HEK293 (cell line): ENCODE data around the gene NAV3.

Source experiments
- CTCF ChIA-PET: fragments of 350-600 bp; formaldehyde crosslinking; extraction: SDS; loops from one replicate; lab custom pipeline; 2021; ENCODE audit warnings: antibody characterized with exemption; lab: Yijun Ruan, JAX
- POLR2A ChIA-PET: fragments of 300-600 bp; formaldehyde crosslinking; extraction: SDS; loops from one replicate; lab custom pipeline; 2020; ENCODE audit warnings: antibody characterized with exemption, inconsistent platforms; lab: Yijun Ruan, JAX
- H3K27ac ChIP-seq: fragments of 200-500 bp; sonication (Bioruptor generic); 2 replicates; pipeline ENCODE4 v1.5.1; 2014; ENCODE audit warnings: low read depth, low read length, control low read depth, inconsistent platforms; ENCODE audit errors: extremely low read depth
- H3K36me3 ChIP-seq, 2 experiments: fragments of 200-500 bp in 1 of 2; sonication (Bioruptor generic) in 1 of 2; 1 replicate in 1 of 2; 2 replicates in 1 of 2; pipeline ENCODE4 v1.5.1; 2014 to 2017; ENCODE audit warnings: inconsistent platforms in 2 of 2, low read length in 2 of 2; ENCODE audit not compliant: control insufficient read depth in 2 of 2, insufficient read depth in 1 of 2
- H3K4me1 ChIP-seq: fragments of 200-500 bp; sonication (Bioruptor generic); 2 replicates; pipeline ENCODE4 v1.5.1; 2014; ENCODE audit warnings: mild to moderate bottlenecking, low read length, inconsistent platforms; ENCODE audit not compliant: control insufficient read depth, insufficient read depth
- H3K4me3 ChIP-seq: 2 replicates; pipeline ENCODE4 v1.5.1; 2011; ENCODE audit warnings: low read depth, mild to moderate bottlenecking, control low read depth, low read length, moderate library complexity
- H3K9me3 ChIP-seq: fragments of 200-500 bp; sonication (Bioruptor generic); 2 replicates; pipeline ENCODE4 v1.5.1; 2014; ENCODE audit warnings: low read depth, low read length, inconsistent platforms; ENCODE audit not compliant: control insufficient read depth, insufficient read depth
- EGR2 ChIP-seq: fragments of 450-650 bp; formaldehyde crosslinking; IDR thresholded peaks from 2 replicates; pipeline ENCODE4 v1.5.1; 2016; ENCODE audit warnings: low read depth, missing biosample characterization, missing genetic modification characterization
- MZF1 ChIP-seq: fragments of 450-650 bp; formaldehyde crosslinking; IDR thresholded peaks from 2 replicates; pipeline ENCODE4 v1.5.1; 2017; ENCODE audit warnings: missing biosample characterization, missing genetic modification characterization, borderline replicate concordance
- PBX3 ChIP-seq: sonication (generic); formaldehyde crosslinking; IDR thresholded peaks from 2 replicates; pipeline ENCODE4 v1.8.1; 2022; ENCODE audit warnings: mild to moderate bottlenecking, moderate library complexity, missing genetic modification reagents
- ZBTB17 ChIP-seq: fragments of 450-650 bp; formaldehyde crosslinking; IDR thresholded peaks from 2 replicates; pipeline ENCODE4 v1.5.1; 2016; ENCODE audit warnings: missing biosample characterization, missing genetic modification characterization
- ZBTB7A ChIP-seq: fragments of 450-650 bp; formaldehyde crosslinking; IDR thresholded peaks from 2 replicates; pipeline ENCODE4 v1.5.1; 2016; ENCODE audit warnings: low read depth, missing biosample characterization, missing genetic modification characterization
- ZIC2 ChIP-seq: fragments of 450-650 bp; formaldehyde crosslinking; IDR thresholded peaks from 2 replicates; pipeline ENCODE4 v1.5.1; 2016; ENCODE audit warnings: missing biosample characterization, missing genetic modification characterization
- ZNF132 ChIP-seq: fragments of 450-650 bp; formaldehyde crosslinking; IDR thresholded peaks from 2 replicates; pipeline ENCODE4 v1.5.1; 2017; ENCODE audit warnings: missing biosample characterization, missing genetic modification characterization, borderline replicate concordance
- ZNF19 ChIP-seq: fragments of 450-650 bp; formaldehyde crosslinking; IDR thresholded peaks from 2 replicates; pipeline ENCODE4; 2016; ENCODE audit warnings: missing biosample characterization, missing genetic modification characterization, low read depth
- ZNF335 ChIP-seq: fragments of 450-650 bp; formaldehyde crosslinking; conservative IDR thresholded peaks from 2 replicates; pipeline ENCODE4 v1.5.1; 2016; ENCODE audit warnings: missing biosample characterization, missing genetic modification characterization
- ZNF341 ChIP-seq: fragments of 450-650 bp; formaldehyde crosslinking; IDR thresholded peaks from 2 replicates; pipeline ENCODE4; 2016; ENCODE audit warnings: low read depth, missing biosample characterization, missing genetic modification characterization
- ZNF394 ChIP-seq: fragments of 450-650 bp; formaldehyde crosslinking; IDR thresholded peaks from 2 replicates; pipeline ENCODE4 v1.5.1; 2016; ENCODE audit warnings: missing biosample characterization, missing genetic modification characterization, mild to moderate bottlenecking, moderate library complexity, borderline replicate concordance
- ZNF544 ChIP-seq: fragments of 450-650 bp; formaldehyde crosslinking; IDR thresholded peaks from 2 replicates; pipeline ENCODE4 v1.5.0; 2017; ENCODE audit warnings: missing biosample characterization, missing genetic modification characterization
- ZNF549 ChIP-seq: fragments of 450-650 bp; IDR thresholded peaks from 2 replicates; pipeline ENCODE4 v1.5.1; 2018; ENCODE audit warnings: missing biosample characterization, missing genetic modification characterization, mild to moderate bottlenecking, inconsistent platforms, moderate library complexity
- ZNF596 ChIP-seq: fragments of 450-650 bp; IDR thresholded peaks from 2 replicates; pipeline ENCODE4 v1.5.0; 2018; ENCODE audit warnings: missing biosample characterization, mild to moderate bottlenecking, missing genetic modification characterization, moderate library complexity
- ZNF621 ChIP-seq: fragments of 450-650 bp; formaldehyde crosslinking; IDR thresholded peaks from 2 replicates; pipeline ENCODE4 v1.5.1; 2017; ENCODE audit warnings: missing biosample characterization, missing genetic modification characterization
- ZNF624 ChIP-seq: fragments of 450-650 bp; formaldehyde crosslinking; IDR thresholded peaks from 2 replicates; pipeline ENCODE4 v1.5.1; 2017; ENCODE audit warnings: missing biosample characterization, missing genetic modification characterization
- ZNF692 ChIP-seq: fragments of 450-650 bp; formaldehyde crosslinking; IDR thresholded peaks from 2 replicates; pipeline ENCODE4 v1.5.1; 2016; ENCODE audit warnings: missing biosample characterization, missing genetic modification characterization
- ZNF785 ChIP-seq: fragments of 450-650 bp; formaldehyde crosslinking; IDR thresholded peaks from 2 replicates; pipeline ENCODE4 v1.5.1; 2016; ENCODE audit warnings: missing biosample characterization, missing genetic modification characterization
- ZNF837 ChIP-seq: fragments of 450-650 bp; formaldehyde crosslinking; IDR thresholded peaks from 2 replicates; pipeline ENCODE4 v1.5.1; 2016; ENCODE audit warnings: missing biosample characterization, missing genetic modification characterization
- TF ChIP-seq, protein P1 (sequence below): fragments of 450-650 bp; formaldehyde crosslinking; IDR thresholded peaks from 2 replicates; pipeline ENCODE4 v1.5.1; 2017; ENCODE audit warnings: missing biosample characterization, missing genetic modification characterization

NAV3 gene

GRCh38 chr12:78087363-78087675, 256.6 kb downstream of the NAV3 start:
- Histone ChIP-seq H3K27ac (no peak overlapping the region), H3K9me3 (no peaks in the 10 kb centered on the region), H3K4me3 (no peak overlapping the region), H3K36me3 (no peaks in the 10 kb centered on the region), H3K4me1 (no peaks in the 10 kb centered on the region; the same call in none of the 2 replicates)
- POLR2A ChIA-PET: no interaction called here
- TF ChIP-seq ZNF394 (tag by site-specific recombination): no peak
- TF ChIP-seq PBX3 (CRISPR knock-in tag): no peak
- no peak for TF ChIP-seq ZNF621 (tag by site-specific recombination)
- no peak for TF ChIP-seq ZNF624 (tag by site-specific recombination)
- CTCF ChIA-PET: no interaction called here

DNA sequence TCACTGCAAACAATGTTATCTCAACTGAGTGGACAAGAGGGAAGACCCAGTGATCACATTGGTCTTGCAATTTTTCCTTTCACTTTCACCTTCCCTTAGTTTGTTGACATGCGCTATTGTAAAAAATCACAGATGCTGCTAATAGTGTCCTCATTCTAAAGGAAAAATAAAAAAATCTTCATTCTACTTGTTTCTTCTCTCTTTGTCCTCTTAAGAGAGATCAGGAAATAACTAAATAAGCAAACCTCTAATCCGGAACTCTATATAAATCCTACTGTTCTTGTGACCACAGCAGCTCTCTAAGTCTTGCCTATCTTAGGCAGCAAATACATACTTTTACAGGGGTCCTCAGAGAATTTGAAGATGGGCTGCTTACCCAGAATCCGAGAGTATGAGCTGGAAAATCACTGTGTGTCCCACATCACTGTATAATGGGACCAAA, 257.7 kb downstream of the NAV3 start:
- Histone ChIP-seq H3K27ac (no peak overlapping the region), H3K9me3 (no peaks in the 10 kb centered on the region), H3K4me3 (no peak overlapping the region), H3K4me1 (no peaks in the 10 kb centered on the region; the same call in none of the 2 replicates), H3K36me3 (no peaks in the 10 kb centered on the region)
- POLR2A ChIA-PET: no interaction called here
- CTCF ChIA-PET: no interaction called here
- no peak for TF ChIP-seq ZNF596
- no peak for TF ChIP-seq ZNF19
- no peak for TF ChIP-seq ZBTB7A (tag by site-specific recombination)
- TF ChIP-seq, all 188 proteins: peak for 0

- Histone ChIP-seq H3K4me3 (no peak overlapping the region), H3K9me3 (no peaks in the 10 kb centered on the region), H3K36me3 (no peaks in the 10 kb centered on the region), H3K27ac (no peak overlapping the region), H3K4me1 (no peaks in the 10 kb centered on the region; the same call in none of the 2 replicates)
- TF ChIP-seq ZNF341 (tag by site-specific recombination) (no peak), ZNF544 (tag by site-specific recombination) (no peak), ZNF549 (tag by site-specific recombination) (no peak), ZNF335 (tag by site-specific recombination) (no peak), ZNF692 (tag by site-specific recombination) (no peak), ZIC2 (tag by site-specific recombination) (no peak), ZNF837 (tag by site-specific recombination) (no peak), ZNF785 (tag by site-specific recombination) (no peak), ZNF132 (no peak), EGR2 (tag by site-specific recombination) (no peak), ZBTB17 (tag by site-specific recombination) (no peak), MZF1 (no peak)
- TF ChIP-seq, protein P1, sequence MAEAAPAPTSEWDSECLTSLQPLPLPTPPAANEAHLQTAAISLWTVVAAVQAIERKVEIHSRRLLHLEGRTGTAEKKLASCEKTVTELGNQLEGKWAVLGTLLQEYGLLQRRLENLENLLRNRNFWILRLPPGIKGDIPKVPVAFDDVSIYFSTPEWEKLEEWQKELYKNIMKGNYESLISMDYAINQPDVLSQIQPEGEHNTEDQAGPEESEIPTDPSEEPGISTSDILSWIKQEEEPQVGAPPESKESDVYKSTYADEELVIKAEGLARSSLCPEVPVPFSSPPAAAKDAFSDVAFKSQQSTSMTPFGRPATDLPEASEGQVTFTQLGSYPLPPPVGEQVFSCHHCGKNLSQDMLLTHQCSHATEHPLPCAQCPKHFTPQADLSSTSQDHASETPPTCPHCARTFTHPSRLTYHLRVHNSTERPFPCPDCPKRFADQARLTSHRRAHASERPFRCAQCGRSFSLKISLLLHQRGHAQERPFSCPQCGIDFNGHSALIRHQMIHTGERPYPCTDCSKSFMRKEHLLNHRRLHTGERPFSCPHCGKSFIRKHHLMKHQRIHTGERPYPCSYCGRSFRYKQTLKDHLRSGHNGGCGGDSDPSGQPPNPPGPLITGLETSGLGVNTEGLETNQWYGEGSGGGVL (tag by site-specific recombination): no peak
- ChIA-PET CTCF (no interaction called here), POLR2A (no interaction called here)
These were observed 259.6 kb downstream of the NAV3 start for GRCh38 chr12:78090266-78090665.
